Measurements from ENCODE around the gene EGFL7.

The EGFL7 gene

DNA sequence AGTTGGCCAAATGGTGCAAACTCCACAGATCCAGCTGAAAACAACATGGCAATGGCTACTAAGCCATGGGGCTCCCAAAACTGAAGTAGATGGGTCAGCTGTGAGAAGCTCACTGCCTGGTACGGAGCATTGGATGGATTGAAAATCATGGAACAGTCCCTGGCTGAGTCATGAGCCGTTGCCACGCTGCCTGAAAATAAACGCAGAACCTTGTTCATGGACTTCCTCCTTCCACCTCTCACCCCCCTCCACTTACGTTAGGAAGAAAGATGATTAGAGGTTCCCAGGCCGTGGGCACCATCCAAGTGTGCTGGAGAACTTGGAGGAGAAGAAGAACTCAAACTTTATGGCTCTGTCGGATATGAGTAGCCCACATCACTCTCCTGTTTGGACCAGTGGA, 42.8 kb downstream of the EGFL7 start:
- DNase-seq: no peak

DNA sequence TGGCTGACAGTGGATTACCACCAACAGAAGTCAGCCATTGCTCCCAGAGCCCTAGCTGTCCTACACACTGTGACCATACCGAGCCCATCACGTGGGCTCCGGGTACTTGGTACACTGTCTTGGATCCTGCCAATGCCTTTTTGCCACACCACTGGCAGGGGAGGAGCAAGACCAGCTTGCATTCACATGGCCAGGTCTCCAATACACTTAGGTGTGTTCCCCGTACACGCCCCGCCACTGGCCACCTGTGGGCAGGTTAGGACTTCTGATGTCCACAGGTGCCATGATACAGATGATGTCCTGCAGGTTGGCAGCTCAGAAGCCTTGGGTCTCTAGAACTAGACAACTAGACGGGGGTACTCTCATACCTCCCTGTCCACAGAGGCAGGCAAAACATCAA, 44.3 kb downstream of the EGFL7 start:
- DNase-seq: no peak

DNA sequence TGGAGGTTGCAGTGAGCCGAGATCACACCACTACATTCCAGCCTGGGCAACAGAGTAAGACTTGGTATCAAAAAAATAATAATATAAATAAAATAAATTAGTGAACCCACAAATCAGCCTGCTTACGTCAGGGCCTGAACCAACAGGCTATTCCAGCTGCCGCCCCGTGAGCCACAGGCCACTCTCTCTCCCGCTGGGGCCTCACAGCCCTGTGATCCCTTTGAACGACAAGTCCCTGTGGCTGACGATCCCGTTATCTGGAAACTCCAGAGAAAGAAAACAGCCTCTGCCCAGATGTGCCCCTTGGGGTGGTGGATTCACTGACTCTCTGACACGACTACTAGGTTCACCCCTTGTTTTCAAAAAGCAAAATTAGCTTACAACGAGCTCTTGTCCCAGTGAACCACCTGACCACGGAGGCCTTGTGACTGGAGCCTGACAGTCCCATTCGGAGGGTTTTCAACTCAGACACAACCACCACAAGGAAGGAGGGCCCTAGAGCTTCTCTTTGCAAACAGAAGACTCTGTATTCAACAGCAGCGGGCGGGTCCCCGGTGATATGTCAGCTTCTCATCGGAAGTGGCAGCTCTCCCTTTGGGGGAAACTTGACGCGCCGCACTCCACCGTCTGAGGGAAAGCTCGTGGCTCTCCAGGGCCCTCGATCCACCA, 45.3 kb downstream of the EGFL7 start:
- DNase-seq: no peak

DNA sequence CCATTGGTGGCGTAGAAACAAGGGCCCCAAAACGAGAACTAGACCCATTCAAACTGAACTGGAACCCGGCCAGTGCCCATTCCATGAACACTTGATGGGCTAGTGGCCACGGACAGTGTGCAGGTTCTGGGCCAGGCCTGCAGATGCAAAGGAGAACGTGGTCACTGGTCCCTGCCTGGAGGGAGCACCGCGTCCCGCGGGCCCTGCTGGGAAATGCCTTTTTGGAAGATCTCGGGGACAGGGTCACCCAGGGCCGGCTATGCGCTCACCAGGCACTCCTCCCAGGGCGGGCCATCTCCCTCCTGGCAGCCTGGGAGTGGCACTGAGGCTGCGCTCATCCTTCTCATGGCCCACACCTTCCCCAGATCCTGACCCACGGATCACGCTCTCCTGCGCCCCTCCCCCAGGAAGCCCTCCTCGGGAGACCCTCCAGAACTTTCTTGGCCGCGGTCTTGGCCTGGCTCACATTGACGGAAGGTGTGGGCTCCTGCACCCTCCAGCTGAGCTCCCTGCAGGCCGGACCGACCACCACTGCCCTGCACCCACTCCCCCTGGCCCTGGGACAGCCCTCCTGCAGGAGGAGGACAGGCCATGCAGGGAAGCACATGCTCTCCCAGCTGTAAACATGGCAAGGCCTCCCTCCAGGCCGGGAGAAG, 46.9 kb downstream of the EGFL7 start:
- DNase-seq: no peak

DNA sequence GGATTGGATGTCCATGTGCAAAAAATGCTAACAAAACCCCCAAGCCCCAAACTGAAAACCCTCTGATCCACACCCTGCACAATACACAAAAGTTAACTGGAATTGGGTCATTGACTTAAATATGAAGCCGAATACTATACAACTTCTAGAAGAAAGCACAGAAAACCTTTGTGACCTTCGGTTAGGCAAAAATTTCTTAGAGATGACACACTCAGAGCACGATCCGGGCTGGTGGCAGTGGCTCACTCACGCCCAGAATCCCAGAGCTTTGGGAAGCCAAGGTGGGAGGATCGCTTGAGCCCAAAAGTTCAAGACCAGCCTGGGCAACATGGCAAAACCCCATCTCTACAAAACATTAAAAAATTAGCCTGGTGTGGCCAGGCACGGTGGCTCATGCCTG, 47.8 kb downstream of the EGFL7 start:
- peak; percentile 63 for DNase-seq

DNA sequence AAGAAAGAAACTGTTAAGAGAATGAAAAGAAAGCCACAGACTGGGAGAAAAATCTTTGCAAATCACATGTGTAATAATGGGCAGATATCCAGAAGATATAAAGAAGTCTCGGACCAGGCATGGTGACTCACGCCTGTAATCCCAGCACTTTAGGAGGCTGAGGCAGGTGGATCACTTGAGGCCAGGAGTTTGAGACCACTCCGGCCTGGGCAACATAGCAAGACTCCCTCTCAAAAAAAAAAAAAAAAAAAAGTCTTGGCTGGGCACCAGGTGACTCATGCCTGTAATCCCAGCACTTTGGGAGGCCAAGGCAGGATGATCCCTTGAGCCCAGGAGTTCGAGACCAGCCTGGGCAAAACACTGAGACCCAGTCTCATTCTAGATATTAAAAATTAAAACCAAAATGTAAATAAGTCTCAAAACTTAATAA, 48.5 kb downstream of the EGFL7 start:
- peak; percentile 62 for DNase-seq

DNA sequence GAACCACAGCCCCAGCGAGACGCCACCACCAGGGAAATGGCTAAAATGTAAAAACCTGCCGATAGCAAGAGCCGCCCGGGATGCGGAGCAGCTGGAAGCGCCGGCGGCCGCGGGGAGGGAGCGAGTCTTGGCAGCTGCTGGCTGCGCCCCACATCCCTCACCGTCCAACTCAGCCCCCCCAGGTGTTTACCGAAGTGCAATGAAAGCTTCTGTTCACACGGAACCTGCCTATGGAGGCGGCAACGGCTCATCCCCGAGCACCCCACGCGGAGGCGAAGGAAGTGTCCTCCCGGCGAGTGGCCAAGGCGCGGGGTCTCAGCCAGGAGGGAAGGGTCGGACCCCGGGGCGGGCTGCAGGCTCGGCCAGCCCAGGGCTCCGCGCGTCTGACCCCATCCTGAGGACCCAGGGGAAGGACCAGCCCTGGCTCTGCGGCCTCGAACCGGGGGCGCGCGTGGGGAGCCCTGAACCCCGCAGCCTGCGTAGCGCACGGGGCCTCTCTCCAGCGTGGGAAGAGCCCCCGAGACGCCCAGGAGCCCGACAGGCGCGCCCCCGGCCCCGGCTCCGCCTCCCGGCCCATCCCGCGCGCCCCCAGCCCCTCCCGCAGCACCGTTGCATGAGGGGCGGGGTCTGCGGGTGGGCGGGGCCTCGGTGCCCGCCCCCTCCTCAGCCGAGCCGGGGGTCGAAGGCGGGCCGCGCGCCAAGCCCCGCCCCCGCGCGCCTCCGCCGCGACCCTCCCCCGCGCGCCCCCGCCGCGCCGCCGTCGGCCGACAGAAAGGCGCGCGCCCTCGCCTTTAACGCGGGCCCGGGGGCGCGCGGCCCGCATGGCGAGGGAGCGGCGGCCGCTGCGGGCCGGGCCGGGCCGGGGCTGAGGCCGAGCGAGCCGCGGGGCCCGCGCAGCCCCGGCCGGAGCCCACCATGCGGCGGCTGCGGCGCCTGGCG, 49.3 kb downstream of the EGFL7 start, which contains the start of gene DIPK1B:
Gene DIPK1B, plus strand, starts transcription at position 822 of the 939 bp plus-strand sequence. Its CDS starts 94 bp downstream, at position 916.
- DNase-seq: no peak

DNA sequence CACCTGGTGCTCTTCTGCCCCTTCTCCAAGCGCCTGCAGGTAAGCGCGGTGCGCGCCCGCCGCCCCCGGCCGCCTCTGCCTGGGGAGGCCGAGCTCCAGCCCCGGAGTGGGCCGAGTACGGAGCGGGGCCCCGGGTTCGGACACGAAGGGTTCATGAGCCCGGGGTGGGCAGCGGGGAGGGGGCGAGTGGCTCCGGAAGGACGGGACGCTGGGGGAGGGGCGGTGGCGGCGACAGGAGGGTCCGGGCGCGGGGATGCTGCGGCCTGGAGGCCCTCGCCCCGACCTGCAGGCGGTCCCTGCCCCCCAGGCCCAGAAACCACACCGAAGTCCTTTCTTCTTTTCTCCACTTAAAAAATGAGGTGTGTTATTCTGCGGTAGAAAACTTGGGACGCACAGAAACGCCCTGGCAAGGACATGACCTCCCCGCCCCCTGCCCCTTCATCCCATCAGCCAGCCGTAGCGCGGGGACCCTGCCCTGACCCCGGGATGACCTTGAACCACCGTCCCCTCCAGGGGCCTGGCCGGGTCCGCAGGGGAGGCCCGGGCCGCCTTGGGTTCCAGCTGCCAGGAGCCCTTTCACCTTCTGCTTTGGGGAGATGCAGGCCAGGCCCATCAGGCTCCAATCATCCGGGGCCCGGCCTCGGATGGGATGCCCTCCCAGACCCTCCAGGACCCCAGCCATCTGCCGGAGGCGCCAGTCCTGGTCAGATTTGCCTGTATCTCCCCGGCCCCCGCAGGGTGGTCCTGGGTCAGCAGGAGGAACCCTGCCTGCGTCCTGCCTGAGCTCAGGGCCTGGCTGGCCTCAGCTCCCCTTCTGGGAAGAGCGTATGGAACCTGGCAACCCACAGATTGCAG, 50.2 kb downstream of the EGFL7 start:
- no peak for DNase-seq

DNA sequence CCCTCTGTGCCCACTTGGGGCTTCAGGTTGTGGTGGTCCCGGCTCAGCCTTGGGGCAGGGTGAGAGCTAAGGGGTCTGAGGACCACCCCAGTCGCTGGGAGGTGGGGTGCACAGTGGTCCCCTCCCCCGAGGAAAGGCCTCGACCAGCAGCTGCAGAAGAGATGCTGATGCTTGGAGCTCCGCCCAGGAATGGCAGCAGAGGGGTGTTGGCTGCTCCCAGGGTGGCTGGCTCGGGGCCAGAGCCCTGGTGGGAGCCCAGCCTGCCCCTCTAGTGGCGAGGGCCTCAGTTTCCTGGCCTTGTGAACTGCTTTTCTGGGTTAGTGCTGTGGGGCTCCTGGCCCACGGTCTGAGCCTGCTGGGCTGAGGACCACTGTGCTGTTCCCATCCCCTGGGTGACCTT, 50.8 kb downstream of the EGFL7 start:
- no peak for DNase-seq

DNA sequence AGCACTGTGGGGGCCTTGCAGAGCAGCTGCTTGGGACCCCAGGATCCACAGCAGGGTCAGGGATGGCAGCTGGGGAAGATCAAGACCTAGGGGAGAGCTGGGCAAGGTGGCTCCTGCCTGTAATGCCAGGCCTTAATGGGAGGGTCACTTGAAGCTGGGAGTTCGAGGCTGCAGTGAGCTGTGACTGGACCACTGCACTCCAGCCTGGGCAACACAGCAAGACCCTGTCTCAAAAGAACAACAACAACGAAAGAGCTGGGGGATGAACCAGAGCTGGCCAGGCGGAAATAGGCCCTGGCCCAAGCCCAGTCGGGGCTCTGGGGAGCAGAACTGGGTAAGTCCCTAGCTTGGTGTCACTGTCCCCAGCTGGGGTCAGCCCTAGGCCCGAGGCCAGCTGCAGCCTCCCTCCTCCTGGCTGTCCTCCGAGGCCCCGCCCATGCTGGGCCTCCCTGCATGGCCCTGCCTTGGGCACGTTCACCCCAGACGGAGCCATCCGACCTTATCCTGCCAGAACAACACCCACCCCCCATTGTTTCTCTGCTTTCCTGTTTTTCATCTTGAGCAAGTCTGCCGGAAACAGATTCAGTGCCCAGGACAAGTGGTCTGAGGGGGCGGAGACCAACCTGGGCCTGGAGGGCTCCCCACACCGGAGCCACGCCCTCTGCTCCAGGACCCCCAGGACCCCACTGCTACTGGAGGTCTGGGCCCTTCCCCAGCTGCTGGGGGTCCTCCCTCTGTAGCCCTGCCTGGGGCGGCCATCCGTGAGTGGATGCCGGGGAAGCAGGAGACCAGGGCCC, 51.6 kb downstream of the EGFL7 start:
- DNase-seq: no peak

DNA sequence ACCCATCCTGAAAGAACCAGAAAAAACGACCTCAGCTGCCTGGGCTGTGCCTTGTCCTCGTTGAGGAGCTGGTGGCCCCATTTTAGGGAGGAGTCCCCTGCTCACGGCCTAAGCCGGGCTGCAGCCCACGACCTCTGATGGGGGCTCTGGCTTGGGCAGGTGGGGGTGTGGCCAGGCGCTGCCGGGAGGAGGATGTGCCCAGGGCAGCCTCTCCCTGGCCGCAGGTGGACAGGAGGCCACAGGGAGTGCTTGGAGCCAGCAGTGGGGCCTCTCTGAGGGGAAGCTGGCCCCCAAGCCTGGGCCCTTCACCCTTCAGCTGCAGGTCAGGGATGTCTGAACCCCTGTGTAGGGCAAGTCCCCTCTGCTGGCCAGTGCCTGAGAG, 52.2 kb downstream of the EGFL7 start:
- no peak for DNase-seq

DNA sequence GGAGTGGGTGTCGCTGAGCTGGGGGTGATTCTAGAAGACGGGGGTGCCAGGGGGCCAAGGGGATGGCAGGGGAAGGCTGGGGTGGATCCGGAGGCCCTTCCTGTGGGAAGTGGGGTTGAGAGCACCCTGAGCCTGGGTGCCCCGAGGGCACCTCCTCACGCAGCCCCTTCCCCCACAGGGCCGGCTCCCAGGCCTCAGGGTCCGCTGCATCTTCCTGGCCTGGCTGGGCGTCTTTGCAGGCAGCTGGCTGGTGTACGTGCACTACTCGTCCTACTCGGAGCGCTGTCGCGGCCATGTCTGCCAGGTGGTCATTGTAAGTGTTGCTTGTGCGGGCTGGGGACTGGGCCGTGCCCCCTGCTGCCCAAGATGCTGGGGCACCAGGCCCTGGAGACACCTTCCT, 54.7 kb downstream of the EGFL7 start:
- no peak for DNase-seq

DNA sequence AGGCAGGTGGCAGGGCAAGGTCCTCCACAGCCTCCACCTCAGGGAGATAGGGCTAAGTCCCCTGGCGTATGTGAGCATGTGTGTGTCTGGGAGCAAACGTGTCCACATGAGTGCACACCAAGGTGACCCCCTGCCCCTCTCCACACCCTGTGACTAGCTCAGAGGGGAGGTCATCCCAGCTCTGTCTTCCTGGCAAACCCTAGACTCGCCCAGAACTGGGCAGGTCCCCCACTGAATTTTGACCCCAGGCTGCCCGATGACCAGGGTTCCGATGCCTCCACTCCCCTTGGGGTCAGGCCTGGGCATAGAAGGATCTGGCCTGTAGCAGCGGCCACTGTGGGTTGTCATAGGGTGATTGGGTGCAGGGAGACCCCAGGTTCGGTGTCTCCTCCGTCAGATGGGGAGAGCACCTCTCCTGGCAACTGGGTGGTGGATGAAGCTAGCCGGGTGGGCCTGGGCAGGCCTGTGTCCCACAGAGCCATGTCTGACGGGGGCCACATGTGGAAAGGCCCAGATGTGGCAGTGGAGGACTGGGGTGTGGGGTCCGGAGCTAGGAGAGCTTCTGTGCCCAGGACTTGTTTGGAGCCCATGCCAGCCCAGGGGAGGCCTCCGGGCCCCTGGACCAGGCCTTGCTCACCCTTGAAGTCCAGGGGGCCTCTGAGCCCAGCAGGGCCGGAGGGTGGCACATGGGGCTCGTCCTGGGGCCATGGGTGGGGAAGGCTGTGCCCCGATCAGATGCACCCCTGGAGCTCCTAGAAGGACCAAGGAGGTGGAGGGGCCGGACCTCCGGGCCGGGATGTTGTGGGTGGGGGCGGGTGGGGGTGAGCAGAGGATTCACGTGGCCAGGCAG, 55.9 kb downstream of the EGFL7 start:
- no peak for DNase-seq

DNA sequence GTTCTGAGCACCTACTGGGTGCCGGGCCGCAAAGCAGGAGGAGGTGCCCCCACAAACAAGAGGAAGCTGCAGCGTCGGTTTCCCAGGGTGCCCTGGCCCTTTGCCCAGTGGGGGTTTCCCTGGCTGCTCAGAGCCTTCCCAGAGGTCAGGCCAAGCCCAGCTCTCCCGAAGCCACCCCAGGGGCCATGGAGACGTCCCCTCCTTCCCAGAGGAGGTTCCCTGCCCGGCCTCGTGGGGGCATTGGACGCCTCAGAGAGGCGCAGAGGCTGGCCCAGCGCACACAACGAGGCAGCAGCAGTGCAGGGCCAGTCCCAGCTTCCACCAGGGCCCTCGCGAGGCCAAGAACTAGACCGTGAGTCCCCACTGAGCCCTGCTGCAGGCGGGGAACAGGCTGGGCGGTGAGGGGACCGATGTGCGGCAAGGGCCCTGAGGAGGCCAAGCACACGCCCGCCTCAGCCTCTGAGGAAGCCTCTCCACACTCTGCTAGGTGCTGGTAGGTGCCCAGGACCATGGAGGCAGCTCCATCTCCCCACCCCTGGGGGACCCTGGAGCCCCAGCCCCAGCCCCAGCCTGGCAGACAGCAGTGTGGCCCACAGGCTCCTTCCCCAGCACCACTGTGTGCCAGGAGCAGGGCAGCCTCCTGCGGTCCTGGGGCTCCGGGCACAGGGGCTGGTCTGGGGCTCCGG, 56.6 kb downstream of the EGFL7 start:
- no peak for DNase-seq

DNA sequence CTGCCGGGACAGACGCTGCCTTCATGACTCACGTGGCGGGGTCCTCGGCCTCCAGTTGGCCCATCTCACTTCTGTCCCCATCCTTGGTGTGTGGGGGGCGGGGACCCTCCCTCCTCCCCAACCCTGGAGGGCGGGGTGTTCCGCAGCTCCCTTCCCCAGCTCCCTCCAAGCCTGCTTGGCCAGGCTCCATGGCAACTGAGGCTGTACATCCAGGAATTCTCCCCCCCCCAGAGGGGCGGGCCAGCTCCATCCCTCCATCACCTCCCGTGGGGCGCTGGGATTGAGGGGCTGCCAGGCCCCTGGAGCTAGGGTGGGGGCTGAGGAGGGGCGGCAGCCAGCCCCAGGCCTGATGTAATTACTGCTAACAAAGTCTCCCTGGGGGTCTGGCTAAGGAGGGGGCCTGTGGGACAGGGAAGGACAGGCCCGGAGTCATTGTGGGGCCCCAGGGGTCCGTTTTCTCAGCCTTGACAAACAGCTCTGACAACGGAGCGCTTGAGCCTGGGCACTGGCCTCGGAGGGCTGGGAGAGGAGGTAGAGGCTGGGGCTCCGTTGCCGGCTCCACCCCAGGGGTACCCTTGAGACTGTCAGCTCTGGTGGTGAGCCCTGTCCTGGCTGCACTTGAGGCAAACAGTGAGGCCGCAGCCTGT, 57.7 kb downstream of the EGFL7 start:
- no peak for DNase-seq

DNA sequence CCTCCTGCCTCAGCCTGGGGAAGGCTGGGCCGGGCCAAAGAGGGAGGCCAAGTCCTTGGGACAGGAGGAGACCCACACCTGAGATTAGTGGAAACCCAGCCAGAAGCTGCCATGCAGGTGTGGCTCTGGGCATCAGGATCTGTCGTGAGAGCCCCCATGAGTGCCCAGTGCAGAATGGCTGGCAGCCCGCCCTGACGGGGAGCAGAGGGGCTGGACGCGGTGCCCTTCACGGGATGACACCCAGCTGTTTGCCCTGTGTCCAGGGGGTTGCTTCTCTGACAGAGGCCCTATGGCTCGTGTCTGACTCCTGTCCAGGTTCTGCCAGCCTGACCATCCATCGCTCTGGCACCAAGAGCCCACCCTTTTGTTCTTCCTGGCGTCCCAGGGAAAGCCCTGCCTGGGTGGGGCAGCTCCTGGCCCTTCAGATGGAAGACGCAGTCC, 58.2 kb downstream of the EGFL7 start:
- DNase-seq: no peak

DNA sequence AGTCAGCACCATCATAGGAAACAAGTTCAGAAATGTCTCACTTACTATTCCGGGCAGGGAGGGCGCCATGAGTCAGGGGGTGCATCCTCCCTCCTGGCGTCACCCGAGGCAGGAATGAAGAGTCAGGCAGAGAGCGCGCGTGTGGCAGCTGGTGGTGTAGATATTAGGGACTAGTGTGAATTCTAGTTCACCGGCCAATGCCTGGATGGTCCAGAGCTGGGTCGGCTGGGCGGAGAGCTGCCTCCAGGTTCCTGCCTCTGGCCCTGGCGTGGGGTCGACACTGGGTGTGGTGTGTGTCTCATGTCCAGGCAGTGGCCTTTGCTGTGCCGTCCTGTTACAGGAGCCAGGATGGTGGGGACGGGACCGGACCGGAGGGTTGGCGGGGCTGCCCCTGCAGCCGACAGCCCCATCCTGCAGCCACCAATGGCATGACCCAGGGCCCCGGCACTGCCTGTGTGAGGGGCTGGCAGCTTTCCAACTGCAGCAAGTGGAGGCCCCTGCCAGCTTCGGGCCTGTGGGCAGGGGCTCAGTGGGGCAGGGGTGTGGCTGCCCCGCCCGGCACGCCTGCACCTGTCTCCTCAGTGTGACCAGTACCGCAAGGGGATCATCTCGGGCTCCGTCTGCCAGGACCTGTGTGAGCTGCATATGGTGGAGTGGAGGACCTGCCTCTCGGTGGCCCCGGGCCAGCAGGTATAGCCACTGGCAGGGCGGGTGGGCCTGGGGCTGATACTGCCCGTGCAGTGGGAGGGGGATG, 58.8 kb downstream of the EGFL7 start:
- peak; percentile 79 for DNase-seq

All from EL (cell line).